Neutrophil (primary cell): Measurements from ENCODE around the gene STAMBP.

Source experiments
- H3K27ac ChIP-seq: fragments of 200-600 bp; sonication (generic); 2 replicates; pipeline ENCODE4 v1.5.1; 2016; ENCODE audit warnings: mild to moderate bottlenecking, moderate library complexity
- H3K27me3 ChIP-seq: fragments of 200-600 bp; sonication (generic); 2 replicates; pipeline ENCODE4 v1.6.0; 2016; ENCODE audit warnings: mild to moderate bottlenecking
- H3K36me3 ChIP-seq: fragments of 200-600 bp; sonication (generic); 2 replicates; pipeline ENCODE4 v1.5.1; 2017
- H3K4me1 ChIP-seq, 2 experiments: fragments of 200-600 bp in 1 of 2; sonication (generic) in 1 of 2; 1 replicate in 1 of 2; 2 replicates in 1 of 2; pipeline versions ENCODE4 v1.5.1 to v1.6.1; 2013 to 2016; ENCODE audit warnings: low read depth in 1 of 2, low read length in 1 of 2, mild to moderate bottlenecking in 1 of 2, moderate library complexity in 1 of 2; ENCODE audit not compliant: control insufficient read depth in 1 of 2, insufficient read depth in 1 of 2
- H3K4me3 ChIP-seq, 2 experiments: fragments of 200-600 bp in 1 of 2; sonication (generic) in 1 of 2; 1 replicate in 1 of 2; 2 replicates in 1 of 2; pipeline ENCODE4 v1.5.1; 2013 to 2016; ENCODE audit warnings: low read depth in 1 of 2, low read length in 1 of 2, mild to moderate bottlenecking in 1 of 2, moderate library complexity in 1 of 2
- H3K9me3 ChIP-seq: fragments of 200-600 bp; sonication (generic); 2 replicates; pipeline ENCODE4 v1.5.1; 2016
- TF ChIP-seq, protein P1 (sequence below): fragments of 200-600 bp; sonication (generic); IDR thresholded peaks from 2 replicates; pipeline ENCODE4 v1.5.1; 2016; ENCODE audit warnings: antibody characterized with exemption

STAMBP gene

DNA sequence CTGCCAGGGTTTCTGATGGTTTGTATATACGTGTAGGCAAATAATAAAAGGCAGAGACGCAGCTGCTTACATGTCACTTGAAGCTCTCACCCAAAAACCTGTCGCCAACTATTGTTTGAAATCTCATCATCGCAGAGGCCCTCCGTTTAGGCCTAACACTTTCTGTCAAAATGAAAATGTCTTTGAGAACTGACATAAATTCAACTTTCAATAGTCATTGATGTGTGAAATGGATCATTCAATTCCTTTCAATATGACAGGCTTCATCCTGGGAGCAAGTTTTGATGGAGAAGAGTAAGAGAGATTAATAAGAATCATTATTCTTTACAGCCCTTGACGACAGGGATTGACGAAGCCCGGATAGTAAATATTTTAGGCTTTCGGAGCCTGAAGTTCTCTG, 66.7 kb downstream of the STAMBP start:
- no peaks in the 10 kb centered on the region for H3K36me3 ChIP-seq
- H3K27ac ChIP-seq: no peak overlapping the region
- no peaks in the 10 kb centered on the region for H3K9me3 ChIP-seq
- H3K4me3 ChIP-seq: no peak overlapping the region
- H3K27me3 ChIP-seq: peaks cover 5% of the 10 kb centered on the region
- TF ChIP-seq, protein P1, sequence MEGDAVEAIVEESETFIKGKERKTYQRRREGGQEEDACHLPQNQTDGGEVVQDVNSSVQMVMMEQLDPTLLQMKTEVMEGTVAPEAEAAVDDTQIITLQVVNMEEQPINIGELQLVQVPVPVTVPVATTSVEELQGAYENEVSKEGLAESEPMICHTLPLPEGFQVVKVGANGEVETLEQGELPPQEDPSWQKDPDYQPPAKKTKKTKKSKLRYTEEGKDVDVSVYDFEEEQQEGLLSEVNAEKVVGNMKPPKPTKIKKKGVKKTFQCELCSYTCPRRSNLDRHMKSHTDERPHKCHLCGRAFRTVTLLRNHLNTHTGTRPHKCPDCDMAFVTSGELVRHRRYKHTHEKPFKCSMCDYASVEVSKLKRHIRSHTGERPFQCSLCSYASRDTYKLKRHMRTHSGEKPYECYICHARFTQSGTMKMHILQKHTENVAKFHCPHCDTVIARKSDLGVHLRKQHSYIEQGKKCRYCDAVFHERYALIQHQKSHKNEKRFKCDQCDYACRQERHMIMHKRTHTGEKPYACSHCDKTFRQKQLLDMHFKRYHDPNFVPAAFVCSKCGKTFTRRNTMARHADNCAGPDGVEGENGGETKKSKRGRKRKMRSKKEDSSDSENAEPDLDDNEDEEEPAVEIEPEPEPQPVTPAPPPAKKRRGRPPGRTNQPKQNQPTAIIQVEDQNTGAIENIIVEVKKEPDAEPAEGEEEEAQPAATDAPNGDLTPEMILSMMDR: no peak
- no peaks in the 10 kb centered on the region for H3K4me1 ChIP-seq

DNA sequence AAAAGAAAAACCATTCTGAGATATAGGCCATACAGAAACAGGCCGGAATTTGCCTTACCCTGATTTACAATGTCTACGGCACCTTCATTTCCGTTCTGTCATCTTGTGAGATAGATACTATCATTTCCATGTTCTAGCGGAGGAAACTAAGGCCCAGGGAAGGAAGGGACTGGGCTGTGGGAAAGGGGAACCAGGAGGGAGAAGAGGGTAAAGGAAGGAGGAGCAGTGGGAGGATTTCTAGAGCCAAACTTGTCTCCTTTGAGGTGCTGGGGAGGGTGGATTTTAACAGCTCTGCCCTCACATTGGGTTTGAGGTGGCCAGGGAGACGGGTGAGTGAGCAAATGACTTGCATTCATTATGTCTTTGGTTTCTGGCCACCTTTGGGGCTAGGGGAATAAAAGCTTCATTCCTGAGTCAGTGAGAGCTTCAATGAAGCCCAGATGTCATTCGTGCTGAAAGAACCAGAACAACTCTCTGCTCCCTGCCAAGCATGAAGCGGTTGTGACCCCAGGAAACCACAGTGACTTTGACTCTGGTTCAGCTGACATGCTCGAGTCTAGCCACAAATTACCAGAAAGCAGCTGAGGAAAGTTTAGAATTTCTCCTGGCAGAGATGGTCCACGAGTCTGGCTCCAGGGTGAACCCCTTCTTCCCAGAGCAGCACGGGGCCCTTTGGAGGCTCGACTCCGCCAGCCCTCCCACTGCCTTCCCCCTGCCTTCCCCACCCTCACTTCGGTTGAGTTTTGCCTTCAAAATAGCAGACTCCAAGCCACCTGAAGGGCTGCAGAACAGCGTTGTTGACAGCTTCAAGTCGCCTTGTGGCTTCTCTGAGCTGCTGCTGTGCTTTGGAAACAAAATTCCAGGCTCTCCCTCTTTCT, 67.8 kb downstream of the STAMBP start:
- no peaks in the 10 kb centered on the region for H3K4me1 ChIP-seq
- H3K9me3 ChIP-seq: no peaks in the 10 kb centered on the region
- no peak overlapping the region for H3K4me3 ChIP-seq
- TF ChIP-seq, protein P1: no peak
- peaks cover 5% of the 10 kb centered on the region for H3K27me3 ChIP-seq
- no peaks in the 10 kb centered on the region for H3K36me3 ChIP-seq
- no peak overlapping the region for H3K27ac ChIP-seq

DNA sequence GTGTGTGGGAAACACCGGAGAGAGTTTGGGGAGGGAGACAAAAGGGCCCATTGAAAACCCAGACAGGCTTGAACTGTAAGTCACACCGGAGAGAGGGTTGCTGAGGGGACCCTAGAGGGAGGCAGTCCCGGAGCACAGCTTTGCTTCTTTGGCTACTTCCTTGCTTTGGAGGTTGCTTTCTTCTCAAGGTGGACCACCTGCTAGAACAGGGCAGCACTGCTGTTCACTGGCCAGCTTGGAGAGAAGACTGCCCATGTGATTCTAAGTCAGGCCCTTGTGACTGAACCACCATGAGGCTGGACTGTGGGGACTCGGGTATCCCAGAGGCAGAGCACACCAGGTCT, 68.5 kb downstream of the STAMBP start:
- TF ChIP-seq, protein P1: no peak
- H3K9me3 ChIP-seq: no peaks in the 10 kb centered on the region
- H3K27me3 ChIP-seq: peaks cover 5% of the 10 kb centered on the region
- no peak overlapping the region for H3K4me3 ChIP-seq
- H3K4me1 ChIP-seq: no peaks in the 10 kb centered on the region
- no peaks in the 10 kb centered on the region for H3K36me3 ChIP-seq
- H3K27ac ChIP-seq: no peak overlapping the region

DNA sequence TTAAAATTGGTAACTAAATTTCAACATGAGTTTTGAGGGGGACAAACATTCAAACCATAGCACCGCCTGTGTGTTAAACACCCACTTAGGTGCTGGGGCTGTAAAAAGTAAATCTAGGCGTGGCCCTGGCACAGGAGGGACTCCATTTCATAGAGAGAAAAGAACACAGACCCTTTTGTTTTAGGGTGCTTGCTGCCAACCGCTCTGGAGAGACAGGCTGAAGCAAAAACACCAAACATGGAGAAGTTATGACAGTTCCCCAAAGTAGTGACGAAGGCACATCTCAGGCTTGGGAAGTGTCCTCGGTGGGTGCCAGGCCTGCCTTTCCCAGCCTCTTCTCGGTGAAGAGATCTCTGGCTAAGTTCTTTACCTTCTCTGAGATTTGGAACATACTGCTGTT, 69.2 kb downstream of the STAMBP start:
- Histone ChIP-seq H3K4me1 (no peaks in the 10 kb centered on the region), H3K27me3 (peaks cover 5% of the 10 kb centered on the region), H3K4me3 (no peak overlapping the region), H3K27ac (no peak overlapping the region), H3K36me3 (no peaks in the 10 kb centered on the region), H3K9me3 (no peaks in the 10 kb centered on the region)
- TF ChIP-seq, protein P1: no peak

DNA sequence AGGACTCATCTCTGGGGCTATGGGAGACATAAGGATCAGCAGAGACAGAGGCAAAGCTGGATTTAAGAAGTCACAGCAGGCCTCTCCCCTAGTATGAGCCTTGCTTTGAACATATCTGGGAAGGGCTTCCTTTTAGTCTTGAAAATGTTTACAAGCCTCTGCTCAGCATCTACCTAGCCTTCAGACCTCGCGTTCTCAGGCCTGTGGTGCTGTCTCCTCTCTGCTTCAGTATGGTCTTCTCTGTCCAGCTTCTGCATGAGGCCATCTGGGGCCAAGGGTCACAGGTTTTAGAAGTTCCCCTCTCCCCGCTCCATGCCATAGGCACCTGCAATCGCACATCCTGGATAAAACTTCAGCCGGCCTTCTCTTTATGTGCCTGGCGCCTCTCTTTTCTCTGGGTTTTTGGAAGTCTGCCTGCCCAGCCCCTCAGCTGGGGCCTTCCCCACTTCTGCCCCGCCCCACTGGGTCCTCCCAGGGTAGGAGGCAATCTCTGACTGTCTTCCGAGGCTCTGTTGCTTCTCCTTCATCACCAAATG, 71.1 kb downstream of the STAMBP start:
- Histone ChIP-seq H3K27me3 (peaks cover 5% of the 10 kb centered on the region), H3K4me1 (no peaks in the 10 kb centered on the region)

More for the DNA sequence above, 71.1 kb downstream of the STAMBP start:
- Histone ChIP-seq H3K36me3 (no peaks in the 10 kb centered on the region), H3K27ac (no peak overlapping the region), H3K4me3 (no peak overlapping the region), H3K9me3 (no peaks in the 10 kb centered on the region)
- TF ChIP-seq, protein P1: no peak
